T-helper 1 cell treated with Interleukin-12 subunit alpha and Interleukin-12 subunit beta and Interleukin-4 antibody, amounts not matched to agents 30 μg/mL and 1 μg/mL, for 36 hours (primary cell): ENCODE data around the gene ALDH1A3.

ENCODE experiments used
- H3K27ac Mint-ChIP-seq: one replicate; pipeline ENCODE4 v1.8.0; 2021; ENCODE audit warnings: mild to moderate bottlenecking, mixed read lengths
- H3K27me3 Mint-ChIP-seq: one replicate; pipeline ENCODE4 v1.8.0; 2021; ENCODE audit warnings: low read depth, mixed read lengths
- H3K36me3 Mint-ChIP-seq: one replicate; pipeline ENCODE4 v1.8.0; 2021; ENCODE audit warnings: low read depth, mixed read lengths
- H3K4me1 Mint-ChIP-seq: one replicate; pipeline ENCODE4 v1.8.0; 2021; ENCODE audit warnings: low read depth, mixed read lengths
- H3K4me3 Mint-ChIP-seq: one replicate; pipeline ENCODE4 v1.8.0; 2021; ENCODE audit warnings: mild to moderate bottlenecking, moderate library complexity, mixed read lengths
- H3K9me3 Mint-ChIP-seq: one replicate; pipeline ENCODE4 v1.8.0; 2021; ENCODE audit warnings: mixed read lengths

ALDH1A3 gene

DNA sequence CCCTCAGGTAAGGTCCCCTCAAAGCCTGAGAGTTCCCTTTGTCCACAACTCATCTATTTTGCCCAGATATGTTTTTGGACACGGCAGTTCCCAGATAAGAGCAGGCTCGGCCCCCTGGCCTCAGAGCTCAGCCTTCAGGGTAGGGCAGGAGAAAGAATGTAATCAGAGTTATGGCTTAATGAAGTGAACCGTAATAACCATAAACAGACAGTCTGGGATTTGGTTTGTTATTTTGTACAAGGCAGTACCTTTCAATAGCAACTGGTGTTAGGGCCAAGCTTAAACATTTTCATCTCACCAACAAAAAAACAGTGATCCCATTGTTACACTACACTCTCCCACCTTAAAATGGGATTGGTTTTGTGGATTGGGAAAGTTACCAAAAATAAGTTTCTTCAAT is 12.2 kb upstream of the ALDH1A3 start:
- peaks cover 31% of the 10 kb centered on the region for H3K27me3 Mint-ChIP-seq
- no peaks in the 10 kb centered on the region for H3K36me3 Mint-ChIP-seq
- peaks cover 4% of the 10 kb centered on the region for H3K9me3 Mint-ChIP-seq
- H3K4me3 Mint-ChIP-seq, result no peak overlapping the region
- H3K27ac Mint-ChIP-seq, result no peak overlapping the region
- H3K4me1 Mint-ChIP-seq, result no peaks in the 10 kb centered on the region

DNA sequence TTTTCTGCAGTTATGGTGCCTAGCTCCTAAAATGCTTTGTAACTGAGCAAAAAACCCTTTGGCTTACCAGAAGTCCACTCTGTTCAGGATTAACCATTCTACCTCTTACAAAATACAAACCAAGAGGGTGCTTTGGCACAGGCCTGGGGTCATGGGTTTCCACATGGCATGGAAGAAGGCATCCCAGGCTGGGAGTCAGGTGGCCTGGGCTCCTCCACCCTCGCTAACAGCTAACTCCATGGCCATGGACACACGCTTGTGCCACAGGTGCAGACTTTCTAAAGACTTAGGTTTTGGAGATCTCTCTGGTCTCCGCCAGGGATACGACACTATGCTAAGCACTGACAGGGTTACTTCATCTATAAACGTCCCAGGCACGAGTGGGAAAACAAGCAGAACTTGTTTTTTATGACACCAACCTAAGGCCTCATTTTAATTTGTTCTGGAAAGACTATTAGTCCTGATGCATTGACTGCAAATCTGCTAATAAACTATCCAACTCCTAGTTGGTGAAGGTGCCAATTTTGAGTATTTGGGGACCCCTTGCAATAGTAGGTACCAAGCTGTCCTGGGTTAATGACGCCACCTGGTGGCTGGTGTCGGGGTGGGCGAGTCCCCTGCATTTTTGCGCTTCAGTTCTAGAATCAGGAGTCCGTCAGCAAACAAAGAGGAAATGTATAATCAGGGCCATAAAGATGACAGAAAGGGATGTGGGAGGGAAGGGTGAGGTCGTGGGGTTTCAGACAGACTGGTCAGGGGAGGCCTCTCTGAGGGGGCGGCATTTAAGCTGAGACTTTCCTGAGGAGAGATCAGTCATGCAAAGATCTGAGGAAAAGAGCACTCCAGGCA is 10.3 kb upstream of the ALDH1A3 start:
- no peak overlapping the region for H3K4me3 Mint-ChIP-seq
- peaks cover 4% of the 10 kb centered on the region for H3K9me3 Mint-ChIP-seq
- no peaks in the 10 kb centered on the region for H3K36me3 Mint-ChIP-seq
- no peak overlapping the region for H3K27ac Mint-ChIP-seq
- H3K4me1 Mint-ChIP-seq, result no peaks in the 10 kb centered on the region
- peaks cover 30% of the 10 kb centered on the region for H3K27me3 Mint-ChIP-seq

DNA sequence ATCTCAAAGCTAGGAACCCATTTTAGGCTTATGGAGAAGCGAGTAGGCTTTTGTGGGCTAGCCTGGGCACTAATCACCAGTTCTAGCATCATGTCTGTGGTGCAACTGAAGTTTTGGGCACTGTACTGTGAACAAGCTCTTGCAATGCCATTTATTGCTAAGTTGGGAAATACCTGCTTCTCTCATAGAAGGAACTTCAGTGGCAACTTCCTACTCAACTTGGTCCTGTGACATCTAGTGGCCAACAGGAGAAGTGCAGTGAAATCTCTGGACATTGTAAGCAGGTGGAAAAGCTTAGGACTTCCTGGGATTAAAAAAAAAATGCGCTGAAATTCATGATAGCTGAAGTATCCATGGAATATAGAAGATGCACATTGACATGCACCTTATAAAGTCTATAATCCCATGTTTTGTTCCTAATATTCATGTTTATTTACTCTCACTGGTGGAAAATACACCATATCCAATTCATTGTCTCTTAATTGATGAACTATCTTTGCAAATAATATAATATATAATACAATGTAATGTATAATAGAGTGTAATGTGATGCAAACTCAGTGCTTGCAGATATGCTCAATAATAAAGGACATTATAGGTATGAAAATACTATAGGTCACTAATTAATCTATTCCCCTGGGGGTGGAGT is 6.5 kb upstream of the ALDH1A3 start:
- H3K4me1 Mint-ChIP-seq, result no peaks in the 10 kb centered on the region
- peaks cover 4% of the 10 kb centered on the region for H3K9me3 Mint-ChIP-seq
- no peak overlapping the region for H3K27ac Mint-ChIP-seq
- no peak overlapping the region for H3K4me3 Mint-ChIP-seq
- no peaks in the 10 kb centered on the region for H3K36me3 Mint-ChIP-seq
- H3K27me3 Mint-ChIP-seq, result peaks cover 55% of the 10 kb centered on the region

DNA sequence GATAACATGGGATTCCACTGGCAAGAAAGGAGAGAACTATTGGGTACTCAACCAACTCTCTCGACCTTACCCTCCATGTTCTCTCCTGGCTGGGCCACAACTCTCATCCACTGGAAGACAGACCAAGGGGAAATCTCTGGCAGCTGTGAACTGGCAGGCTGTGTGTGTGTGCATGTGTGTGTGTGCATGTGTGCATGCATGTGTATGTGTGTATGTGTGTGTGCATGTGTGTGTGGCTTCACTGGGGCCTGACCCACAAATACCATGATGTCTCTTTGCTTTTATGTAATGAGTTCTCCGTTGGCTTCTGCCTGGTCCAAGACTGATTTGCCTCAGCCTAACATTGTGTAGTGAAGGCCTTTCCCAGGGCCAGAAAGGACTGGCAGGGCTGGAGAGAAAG is 4.1 kb upstream of the ALDH1A3 start:
- H3K27me3 Mint-ChIP-seq, result peaks cover 67% of the 10 kb centered on the region
- H3K4me1 Mint-ChIP-seq, result peaks cover 4% of the 10 kb centered on the region
- no peak overlapping the region for H3K27ac Mint-ChIP-seq
- no peak overlapping the region for H3K4me3 Mint-ChIP-seq
- H3K9me3 Mint-ChIP-seq, result no peaks in the 10 kb centered on the region
- H3K36me3 Mint-ChIP-seq, result no peaks in the 10 kb centered on the region

DNA sequence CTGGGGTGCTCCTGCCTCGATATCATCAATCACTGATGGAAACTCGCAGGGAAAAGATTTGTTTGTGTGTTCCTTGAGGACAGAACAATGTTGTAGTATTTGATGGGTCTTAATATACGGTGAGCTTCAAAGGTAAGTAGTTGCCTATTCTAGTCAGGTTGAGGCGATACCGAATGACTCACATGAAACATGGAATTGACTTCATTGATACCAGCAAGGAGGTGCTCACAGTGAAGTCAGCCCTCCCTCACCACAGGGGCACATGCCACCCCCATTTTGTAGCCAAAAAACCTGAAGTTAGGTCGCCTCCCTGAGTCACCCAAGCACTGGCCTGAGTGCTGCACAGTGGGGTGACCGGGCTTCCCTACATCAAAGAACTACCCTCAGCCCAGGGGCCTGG is 3.7 kb upstream of the ALDH1A3 start:
- peaks cover 4% of the 10 kb centered on the region for H3K4me1 Mint-ChIP-seq
- H3K9me3 Mint-ChIP-seq, result no peaks in the 10 kb centered on the region
- no peaks in the 10 kb centered on the region for H3K36me3 Mint-ChIP-seq
- H3K4me3 Mint-ChIP-seq, result no peak overlapping the region
- peaks cover 69% of the 10 kb centered on the region for H3K27me3 Mint-ChIP-seq
- no peak overlapping the region for H3K27ac Mint-ChIP-seq

DNA sequence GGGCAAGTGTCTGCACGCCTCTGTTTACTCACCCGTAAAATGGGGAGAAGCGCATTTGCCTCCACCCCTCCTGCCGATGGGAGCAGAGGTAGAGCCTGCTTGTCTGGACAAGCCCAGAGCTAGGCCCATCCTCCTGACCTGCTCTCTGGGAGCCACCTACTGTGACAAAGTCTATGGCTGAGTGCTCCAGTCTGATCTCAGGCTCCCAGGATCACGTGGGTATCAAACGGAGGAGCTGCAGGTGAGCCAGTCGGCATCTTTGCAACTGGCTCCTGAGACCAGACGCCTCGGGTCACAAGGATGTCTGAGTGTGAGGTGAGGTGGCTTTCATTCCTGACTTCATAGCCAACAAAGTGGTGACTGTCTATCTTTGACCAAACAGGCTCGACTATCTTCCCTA is 2.1 kb upstream of the ALDH1A3 start:
- H3K9me3 Mint-ChIP-seq, result no peaks in the 10 kb centered on the region

DNA sequence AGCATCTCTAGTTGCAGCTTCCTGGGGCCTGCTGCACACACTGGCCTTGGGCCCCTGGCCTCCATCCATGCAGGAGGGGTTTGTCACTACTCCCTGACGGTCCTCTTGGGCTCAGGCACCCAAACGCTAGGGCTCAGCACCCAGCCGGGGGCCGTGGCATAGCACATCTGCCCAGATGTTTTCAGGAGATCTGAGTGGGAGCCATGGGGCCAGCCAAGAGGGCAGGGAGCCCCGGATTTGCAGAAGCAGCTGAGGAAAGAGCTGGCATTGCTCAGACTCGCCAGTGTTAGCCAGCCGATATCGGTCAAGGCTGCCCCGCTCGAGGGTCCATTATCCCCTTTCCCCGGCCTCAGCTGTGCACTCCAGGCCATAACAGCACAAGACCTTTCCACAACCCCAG is 1.5 kb upstream of the ALDH1A3 start:
- Mint-ChIP-seq H3K4me1 (peaks cover 4% of the 10 kb centered on the region), H3K4me3 (peak overlapping the region; percentile 58), H3K9me3 (no peaks in the 10 kb centered on the region), H3K27me3 (peaks cover 84% of the 10 kb centered on the region), H3K36me3 (no peaks in the 10 kb centered on the region), H3K27ac (no peak overlapping the region)

More for the DNA sequence above, 2.1 kb upstream of the ALDH1A3 start:
- Mint-ChIP-seq H3K27ac (no peak overlapping the region), H3K36me3 (no peaks in the 10 kb centered on the region), H3K4me1 (peaks cover 4% of the 10 kb centered on the region), H3K4me3 (no peak overlapping the region), H3K27me3 (peaks cover 78% of the 10 kb centered on the region)

DNA sequence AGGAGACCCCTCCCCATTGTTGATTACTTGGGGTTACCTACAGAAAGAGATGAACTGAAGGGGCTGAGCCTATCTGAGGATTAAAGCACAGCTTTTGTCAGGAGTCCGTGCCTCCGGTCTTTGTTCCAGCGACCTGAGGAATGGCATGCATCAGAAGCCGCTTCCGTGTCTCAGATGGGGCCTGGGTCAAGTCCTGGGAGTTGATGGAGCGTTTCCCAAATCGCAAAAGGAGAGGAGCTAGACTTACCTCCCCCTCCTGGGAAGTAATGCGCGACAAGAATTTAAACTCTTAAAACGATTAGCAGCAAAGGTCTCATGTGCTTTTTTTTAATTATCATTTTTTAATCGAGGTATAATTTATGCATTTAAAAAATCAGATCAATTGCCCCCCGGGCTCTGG is 983 bp upstream of the ALDH1A3 start:
- no peaks in the 10 kb centered on the region for H3K36me3 Mint-ChIP-seq
- H3K9me3 Mint-ChIP-seq, result no peaks in the 10 kb centered on the region
- H3K4me3 Mint-ChIP-seq, result peak overlapping the region; percentile 58
- H3K27me3 Mint-ChIP-seq, result peaks cover 87% of the 10 kb centered on the region
- peaks cover 4% of the 10 kb centered on the region for H3K4me1 Mint-ChIP-seq
- H3K27ac Mint-ChIP-seq, result no peak overlapping the region

DNA sequence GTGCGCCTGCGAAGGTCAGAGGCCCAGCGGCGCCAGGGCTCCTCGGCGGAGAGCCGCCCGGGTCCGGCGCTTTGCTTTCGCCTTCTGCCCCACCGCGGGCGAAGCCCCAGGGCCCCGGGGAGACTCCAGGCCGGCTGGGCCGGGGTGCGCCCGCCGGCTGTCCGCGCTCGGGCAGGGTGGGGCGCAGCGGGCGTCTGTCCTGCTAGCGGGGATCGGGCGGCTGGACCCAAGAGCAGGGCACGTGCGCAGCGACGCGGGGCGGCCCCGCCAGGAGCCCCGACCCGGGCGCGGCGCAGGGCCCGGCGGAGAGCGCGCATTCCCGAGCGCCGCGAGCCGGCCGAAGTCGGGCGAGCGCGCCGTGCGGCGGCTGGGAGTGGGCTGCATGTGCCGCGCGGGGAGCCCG is 569 bp upstream of the ALDH1A3 start:
- H3K27ac Mint-ChIP-seq, result no peak overlapping the region
- no peak overlapping the region for H3K4me3 Mint-ChIP-seq
- no peaks in the 10 kb centered on the region for H3K36me3 Mint-ChIP-seq
- H3K4me1 Mint-ChIP-seq, result peaks cover 4% of the 10 kb centered on the region
- no peaks in the 10 kb centered on the region for H3K9me3 Mint-ChIP-seq
- peaks cover 87% of the 10 kb centered on the region for H3K27me3 Mint-ChIP-seq

DNA sequence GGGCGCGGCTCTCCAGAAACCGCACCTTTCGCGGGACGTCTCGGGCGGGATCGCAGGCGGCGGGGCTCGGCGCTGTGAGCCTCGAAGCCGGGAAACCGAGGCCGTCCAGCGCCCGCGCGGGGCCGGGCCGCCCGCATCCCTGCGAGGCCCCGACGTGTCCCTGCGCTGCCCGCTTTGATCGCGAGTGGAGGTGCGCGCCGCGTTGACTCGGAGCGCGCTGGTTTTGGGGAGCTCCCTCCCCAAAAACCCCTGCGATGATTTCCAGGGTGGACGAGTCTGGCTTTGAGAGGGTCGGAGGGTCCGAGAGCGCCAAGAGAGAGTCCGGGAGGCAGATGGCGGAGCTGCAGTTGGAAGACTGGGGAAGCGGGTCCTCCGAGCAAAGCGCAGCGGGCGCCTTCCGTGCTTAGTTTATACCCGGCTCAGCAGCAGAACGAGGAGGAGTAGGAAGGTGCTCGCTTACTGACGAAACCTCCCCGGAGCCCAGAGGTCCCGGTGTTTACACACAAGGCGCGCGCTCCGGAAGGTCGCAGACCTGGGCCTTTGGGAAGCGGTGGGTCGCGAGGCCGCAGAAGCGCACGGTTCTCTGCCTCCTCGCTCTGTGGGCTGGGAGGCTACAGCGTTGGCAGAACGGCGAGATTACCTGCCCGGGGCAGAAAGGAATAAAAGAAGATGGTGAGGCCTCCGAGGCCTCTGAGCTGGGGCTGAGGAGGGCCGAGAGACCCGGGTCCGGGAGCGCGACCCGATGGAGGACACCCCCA is 687 bp downstream of the ALDH1A3 start:
- Mint-ChIP-seq H3K27me3 (peaks cover 87% of the 10 kb centered on the region), H3K36me3 (no peaks in the 10 kb centered on the region), H3K4me1 (peaks cover 4% of the 10 kb centered on the region), H3K27ac (no peak overlapping the region), H3K9me3 (no peaks in the 10 kb centered on the region), H3K4me3 (no peak overlapping the region)

DNA sequence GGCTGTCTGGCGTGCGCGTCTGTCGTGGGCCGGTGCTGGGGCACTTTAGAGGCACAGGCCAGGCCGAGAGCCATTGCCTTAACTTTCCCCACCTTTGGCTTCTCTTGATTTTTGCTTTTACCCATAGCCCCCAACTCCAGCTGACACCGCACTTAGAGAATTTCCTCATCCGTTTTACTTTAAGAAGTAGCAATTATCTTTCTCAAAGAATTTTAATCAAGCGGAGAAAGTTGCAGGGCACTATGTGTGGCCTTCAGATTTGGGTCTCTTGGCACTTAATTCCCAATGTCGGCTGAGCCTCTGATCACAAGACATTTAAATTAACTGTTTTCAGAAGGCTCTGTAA is 1.2 kb downstream of the ALDH1A3 start:
- Mint-ChIP-seq H3K36me3 (no peaks in the 10 kb centered on the region), H3K27me3 (peaks cover 87% of the 10 kb centered on the region), H3K9me3 (no peaks in the 10 kb centered on the region), H3K4me3 (peak overlapping the region; percentile 51), H3K4me1 (peaks cover 4% of the 10 kb centered on the region), H3K27ac (no peak overlapping the region)

DNA sequence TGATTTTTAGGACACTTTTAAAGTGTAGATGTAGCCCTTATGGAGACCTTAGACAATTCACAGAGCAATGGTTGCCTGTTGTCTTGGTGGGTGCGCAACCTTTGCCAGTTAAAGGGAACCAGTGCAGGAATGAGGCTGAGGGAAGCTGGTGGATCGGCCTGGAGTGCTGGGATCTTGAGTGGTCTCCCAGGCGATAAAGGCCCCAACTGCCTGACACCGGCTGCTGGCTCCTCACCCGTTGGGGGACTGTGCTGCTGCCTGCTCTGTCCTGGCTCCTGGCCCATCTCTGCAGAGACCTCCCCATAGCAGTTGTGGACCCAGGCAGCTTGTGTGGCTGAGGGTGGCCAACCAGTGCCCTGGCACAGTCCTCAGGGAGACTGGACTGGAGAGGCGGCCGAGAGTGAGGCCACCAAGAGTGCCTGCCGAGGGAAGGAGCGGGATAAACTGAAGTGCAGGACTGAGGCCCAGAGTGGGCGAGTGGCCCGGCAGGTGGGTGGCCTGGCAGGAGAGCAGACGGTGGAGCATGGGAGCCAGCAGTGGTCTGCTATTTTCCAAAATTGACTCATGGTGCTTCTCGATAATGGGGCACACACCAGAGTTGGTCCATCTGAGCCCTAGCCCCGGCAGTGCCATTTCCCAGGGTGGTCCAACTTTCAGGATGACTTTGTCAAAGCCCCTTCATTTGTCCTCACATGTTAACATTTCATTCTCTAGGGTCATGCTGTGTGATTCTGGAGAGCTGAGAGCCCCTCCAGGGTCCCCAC is 2.1 kb downstream of the ALDH1A3 start:
- peaks cover 4% of the 10 kb centered on the region for H3K4me1 Mint-ChIP-seq

DNA sequence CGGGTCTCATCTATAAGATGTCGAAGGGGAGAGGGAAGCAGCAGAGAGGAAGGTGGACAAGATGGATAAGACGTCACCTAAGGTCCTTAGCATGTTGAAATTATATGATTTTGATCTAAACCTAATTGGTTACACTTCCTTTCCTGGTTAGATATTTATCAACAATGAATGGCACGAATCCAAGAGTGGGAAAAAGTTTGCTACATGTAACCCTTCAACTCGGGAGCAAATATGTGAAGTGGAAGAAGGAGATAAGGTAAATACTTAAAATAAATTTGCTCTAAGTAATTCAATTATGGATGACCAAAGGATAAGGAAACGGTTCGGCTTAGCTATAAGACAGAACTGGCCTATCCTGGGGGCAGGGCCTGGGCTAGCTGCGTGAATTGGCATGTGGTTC is 5.5 kb downstream of the ALDH1A3 start:
- Mint-ChIP-seq H3K27ac (no peak overlapping the region), H3K36me3 (no peaks in the 10 kb centered on the region), H3K4me1 (no peaks in the 10 kb centered on the region), H3K4me3 (no peak overlapping the region), H3K27me3 (peaks cover 71% of the 10 kb centered on the region), H3K9me3 (no peaks in the 10 kb centered on the region)

More for the DNA sequence above, 2.1 kb downstream of the ALDH1A3 start:
- H3K27ac Mint-ChIP-seq, result no peak overlapping the region
- no peaks in the 10 kb centered on the region for H3K36me3 Mint-ChIP-seq
- no peaks in the 10 kb centered on the region for H3K9me3 Mint-ChIP-seq
- peaks cover 80% of the 10 kb centered on the region for H3K27me3 Mint-ChIP-seq
- no peak overlapping the region for H3K4me3 Mint-ChIP-seq

DNA sequence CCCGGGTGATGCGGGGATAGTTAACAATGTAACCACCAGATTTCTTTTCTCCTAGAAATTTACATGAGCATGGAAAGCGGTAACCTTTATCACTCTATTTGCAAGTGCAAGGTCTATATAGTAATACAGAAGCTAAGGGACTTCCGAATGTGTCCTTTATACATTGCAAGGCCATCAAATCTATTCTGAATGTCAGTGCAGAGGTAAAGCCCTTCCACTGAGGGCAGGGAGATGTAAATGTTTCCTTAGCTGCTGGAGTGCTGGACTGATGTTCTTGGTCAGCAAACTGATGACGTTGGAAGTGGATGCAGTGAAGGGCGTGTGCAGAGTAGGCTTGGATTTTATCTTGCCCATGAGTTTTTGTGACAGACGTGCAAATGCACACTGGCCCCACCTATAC is 6.2 kb downstream of the ALDH1A3 start:
- H3K36me3 Mint-ChIP-seq, result no peaks in the 10 kb centered on the region
- H3K4me1 Mint-ChIP-seq, result no peaks in the 10 kb centered on the region
- peaks cover 71% of the 10 kb centered on the region for H3K27me3 Mint-ChIP-seq
- no peak overlapping the region for H3K27ac Mint-ChIP-seq
- H3K9me3 Mint-ChIP-seq, result no peaks in the 10 kb centered on the region
- no peak overlapping the region for H3K4me3 Mint-ChIP-seq
